Heart right ventricle (tissue), 16 donors: ENCODE measurements around the gene LELP1. TPM values are rescaled to one million over a fixed set of nuclear protein-coding genes. Genes with fewer than 3 reads are reported as not detected.
A peak's percentile ranks its signal among the peaks of the same experiment; 100 is the strongest.
"Not testable (repeated sequence)": the region's sequence is repeated elsewhere in the genome, so short reads cannot be mapped to it uniquely, and the experiment has no call there.

Experiments
- ATAC-seq, 8 donors: fragments of 200-7000 bp; cut with Tn5 transposase; one replicate each; pipeline ENCODE4 v1.9.1; 2020; ENCODE audit warnings: mild to moderate bottlenecking in 8 of 8, moderate library complexity in 8 of 8, moderate number of reproducible peaks in 1 of 8
- DNase-seq, 2 donors: peaks; one replicate each; pipeline ENCODE4 v3.0.0-alpha.2; 2020
- H3K27ac ChIP-seq, 10 donors: fragments of 200-600 bp; sonication (generic) in 2 of 10; one replicate each; pipeline versions ENCODE4 v1.5.0 to v1.8.0; 2020 to 2022; ENCODE audit warnings: mild to moderate bottlenecking in 3 of 10
- H3K27me3 ChIP-seq, 7 donors: fragments of 200-600 bp; one replicate each; pipeline ENCODE4 v1.8.0; 2021 to 2022; ENCODE audit warnings: mild to moderate bottlenecking in 2 of 7
- H3K36me3 ChIP-seq, 9 donors: fragments of 200-600 bp; sonication (generic) in 1 of 9; one replicate each; pipeline versions ENCODE4 v1.5.0 to v1.8.0; 2020 to 2022; ENCODE audit warnings: mild to moderate bottlenecking in 2 of 9
- H3K4me1 ChIP-seq, 9 donors: fragments of 200-600 bp; sonication (generic) in 1 of 9; one replicate each; pipeline versions ENCODE4 v1.5.0 to v1.8.0; 2020 to 2022; ENCODE audit warnings: mild to moderate bottlenecking in 4 of 9
- H3K4me3 ChIP-seq, 10 donors: fragments of 200-600 bp; sonication (generic) in 2 of 10; one replicate each; pipeline versions ENCODE4 v1.5.0 to v1.8.0; 2020 to 2022; ENCODE audit warnings: mild to moderate bottlenecking in 7 of 10, moderate library complexity in 2 of 10
- H3K9me3 ChIP-seq, 11 donors: fragments of 200-600 bp in 10 of 11; sonication (generic) in 2 of 11; one replicate each; pipeline versions ENCODE4 v1.5.0 to v1.8.0; 2013 to 2022; ENCODE audit warnings: mild to moderate bottlenecking in 2 of 11, control low read depth in 1 of 11, moderate library complexity in 1 of 11
- CTCF ChIP-seq, 9 donors: fragments of 200-600 bp; sonication (generic) in 2 of 9; IDR thresholded peaks; one replicate each; pipeline versions ENCODE4 v1.5.0 to v1.8.0; 2021 to 2022; ENCODE audit warnings: antibody characterized with exemption in 9 of 9, mild to moderate bottlenecking in 5 of 9, moderate library complexity in 1 of 9
- WGBS, 2 donors: extraction: QIAGEN DNeasy Blood & Tissue Kit; methylation state at CpG; one replicate each; pipeline ENCODE4 v1.1.7; 2013; ENCODE audit warnings: inconsistent platforms in 1 of 2; 5-methylcytosine and 5-hydroxymethylcytosine counted together
- intact Hi-C, 10 donors: fragments of 100-400 bp; cut with DNase I; formaldehyde crosslinking; loops; one replicate each; pipeline versions ENCODE4 v1.11.1 to v1.14.2; 2022
- polyA plus RNA-seq, 2 donors: library from polyadenylated mRNA; stranded (reverse); fragments of 200-250 nt; gene quantifications; one replicate each; pipeline ENCODE4 v1.2.3, GENCODE V29; 2013
- total RNA-seq, 10 donors: library from RNA; stranded (reverse); fragmentation: NEBNext Ultra II Directional in 3 of 10; extraction: Animal tissue kit (Norgen Biotek cat#: 25700) in 3 of 10; gene quantifications; one replicate each; pipeline versions ENCODE4 v1.2.1 to v1.2.4, GENCODE V29; 2021 to 2023
- donor health status: Arrhythmogenic right ventricular cardiomyopathy.
- donor health status: ischemic (EF 13 %, LVEDD 7.1; RV severe dilation, severe dysfunction).
- donor health status: healthy with polysubstance abuse.
- donor health status: DM: no; HTN: yes; CAD: no.
- donor health status: DM: no; HTN: no; CAD: no.
- donor health status: ischemic (EF 25% LVEDD 6.9; RV normal size, moderate dysfunction).
- donor health status: ischemic (EF 25% LVEDD 5.7; RV mildly dilated, moderate dysfunction).
- donor health status: healthy.
- donor health status: DM: yes; HTN: yes; CAD: no.
- donor health status: Ischemic cardiomyopathy.
- donor health status: ischemic (EF 35%, LVEDD 5.7; RV mildly dilated, moderate dysfunction).
- donor health status: nonischemic (EF 11% LVEDD 7.7; RV severe dilation, severe dysfunction).
- donor health status: DM: yes; HTN: yes; CAD: no.
- donor health status: PGD.
- donor health status: ischemic (EF 29% LVEDD 5.4; RV normal size, mild dysfunction).
- donor health status: nonischemic (EF 23%, LVEDD 6.1; RV moderate dilation, normal function).

Gene LELP1
- total and polyA plus RNA-seq, 12 donors, result not detected

- H3K4me1 ChIP-seq, result no peaks in the 10 kb centered on the region
- intact Hi-C loops, result no loop called here
- no peak overlapping the region for H3K4me3 ChIP-seq
- no peak overlapping the region for H3K27ac ChIP-seq
- H3K9me3 ChIP-seq, result no peaks in the 10 kb centered on the region
- H3K27me3 ChIP-seq, result peaks cover 0 to 26% (median 14%) of the 10 kb centered on the region in 7 donors
- no peak for DNase-seq
- no peak for ATAC-seq
- 47 to 58% methylated on average over 2 of the region's 2 CpGs for WGBS, 2 donors
- H3K36me3 ChIP-seq, result no peaks in the 10 kb centered on the region
- TF ChIP-seq CTCF (IDR thresholded peaks at IDR 0.05), result no peak
These were observed 14.7 kb downstream of the LELP1 start for GRCh38 chr1:153217744-153218416.

GRCh38 chr1:153220606-153221303, 17.5 kb downstream of the LELP1 start:
- H3K27ac ChIP-seq, result no peak overlapping the region
- no peak for TF ChIP-seq CTCF (IDR thresholded peaks at IDR 0.05)
- no peak for ATAC-seq
- no peaks in the 10 kb centered on the region for H3K4me1 ChIP-seq
- no peaks in the 10 kb centered on the region for H3K9me3 ChIP-seq
- H3K36me3 ChIP-seq, result no peaks in the 10 kb centered on the region
- H3K27me3 ChIP-seq, result peaks cover 0 to 35% (median 18%) of the 10 kb centered on the region in 7 donors
- intact Hi-C loops, result loop anchor here in 7 of 10 donors (5.0 to 10.0 kb wide), 4 partner anchors 346 to 566 kb away; partner anchors contain the start of gene SMCP (in 3 of the 7)
- H3K4me3 ChIP-seq, result no peak overlapping the region
- DNase-seq, result no peak
- 27 to 30% methylated on average over 6 of the region's 6 CpGs for WGBS, 2 donors

- peaks cover 0 to 56% (median 30%) of the 10 kb centered on the region in 7 donors for H3K27me3 ChIP-seq
- not testable (repeated sequence) for H3K36me3 ChIP-seq, H3K9me3 ChIP-seq, H3K4me1 ChIP-seq, H3K4me3 ChIP-seq, H3K27ac ChIP-seq
- DNase-seq (peak; percentile 34 to 39), ATAC-seq (peak; percentile 67 to 90 (median 80))
- intact Hi-C loops, result loop anchor here in 7 of 10 donors (5.0 to 10.0 kb wide), 4 partner anchors 348 to 568 kb away; partner anchors contain the start of gene SMCP (in 3 of the 7)
- 45% methylated on average over 16 of the region's 16 CpGs for WGBS, 2 donors
- peak; percentile 45 to 80 (median 71) for TF ChIP-seq CTCF (IDR thresholded peaks at IDR 0.05)
These were observed 20.0 kb downstream of the LELP1 start for GRCh38 chr1:153223040-153223891.

- Histone ChIP-seq H3K36me3 (no peaks in the 10 kb centered on the region), H3K9me3 (no peaks in the 10 kb centered on the region), H3K4me1 (peaks cover 0 to 20% (median 0%) of the 10 kb centered on the region in 9 donors), H3K27me3 (peaks cover 0 to 57% (median 26%) of the 10 kb centered on the region in 7 donors), H3K4me3 (no peak overlapping the region), H3K27ac (no peak overlapping the region)
- WGBS, 2 donors, result 70% methylated on average over 2 of the region's 2 CpGs
- ATAC-seq (no peak), DNase-seq (no peak)
- intact Hi-C loops, result loop anchor here in 5 of 10 donors (10.0 kb wide), 3 partner anchors 353 to 573 kb away; partner anchors contain the start of gene SMCP (in 3 of the 5)
- TF ChIP-seq CTCF (IDR thresholded peaks at IDR 0.05), result no peak
These were observed 24.6 kb downstream of the LELP1 start for GRCh38 chr1:153227810-153228209.
